ENCODE measurements around the gene UQCRH. TPM values are rescaled to one million over a fixed set of nuclear protein-coding genes. Genes with fewer than 3 reads are reported as not detected.

The UQCRH gene
- polyA plus RNA-seq, 1 of the 3 experiments (the other 2 are of a cell fraction): 971 TPM

GRCh38 chr1:46300673-46301405, 2.7 kb upstream of the UQCRH start:
- ChIA-PET CTCF (interaction anchor here (0.8 to 1.2 kb wide), 2 partner anchors 22 to 47 kb away, joined by 3 read pairs; no protein-coding TSS in a partner anchor), POLR2A (interaction anchor here (0.9 kb wide), 1 partner anchor 16 kb away, joined by 5 read pairs; no protein-coding TSS in a partner anchor)
- Histone ChIP-seq H3K4me1 (ENCODE audit: control insufficient read depth in 1 of 2, insufficient read depth in 2 of 2, low read depth in 1 of 2, low read length in 1 of 2) (peaks cover 10 to 11% of the 10 kb centered on the region in 2 experiments), H3K27me3 (ENCODE audit: insufficient read depth) (no peaks in the 10 kb centered on the region), H3K79me2 (ENCODE audit: insufficient read depth) (peaks cover 82% of the 10 kb centered on the region), H3K27ac (ENCODE audit: low read depth in 2 of 2, low read length in 1 of 2) (peak overlapping the region; percentile 93), H3K9ac (peak overlapping the region; percentile 98), H4K20me1 (ENCODE audit: insufficient read depth) (peaks cover 8% of the 10 kb centered on the region), H2AFZ (ENCODE audit: low read depth) (peak overlapping the region; percentile 42; the same call in 1 of the 2 replicates), H3K36me3 (replicated peaks in 1 of 2; ENCODE audit: control insufficient read depth in 1 of 2, insufficient read depth in 2 of 2, low read length in 1 of 2) (peaks cover 22 to 26% of the 10 kb centered on the region in 2 experiments), H3K4me3 (ENCODE audit: low read depth in 2 of 2, low read length in 1 of 2) (peak overlapping the region; percentile 66 to 89), H3F3A (replicated peaks; ENCODE audit: insufficient read depth) (peaks cover 10% of the 10 kb centered on the region), H3K9me2 (no peaks in the 10 kb centered on the region), H3K9me3 (no peaks in the 10 kb centered on the region), H3K4me2 (peak overlapping the region; percentile 95)
- DNase-seq: no peak
- 66% methylated on average over 6 of the region's 6 CpGs for WGBS (ENCODE audit: low lambda C conversion rate)
- TF ChIP-seq SIN3A (IDR thresholded peaks at IDR 0.05; ENCODE audit: borderline replicate concordance, low read depth, low read length): no peak
- no peak for TF ChIP-seq MEF2A (IDR thresholded peaks at IDR 0.05; ENCODE audit: borderline replicate concordance, low read depth)
- TF ChIP-seq EZH2phosphoT487 (IDR thresholded peaks at IDR 0.05; ENCODE audit: borderline replicate concordance, low read depth): no peak
- TF ChIP-seq GATA2 (CRISPR knock-in tag; IDR thresholded peaks at IDR 0.05): no peak
- TF ChIP-seq MXI1 (IDR thresholded peaks at IDR 0.05; ENCODE audit: low read depth, low read length): no peak
- no peak for TF ChIP-seq FOXJ3 (CRISPR knock-in tag; IDR thresholded peaks at IDR 0.05)
- no peak for TF ChIP-seq MAX (IDR thresholded peaks at IDR 0.05; ENCODE audit: low read depth)
- no peak for TF ChIP-seq USF2 (IDR thresholded peaks at IDR 0.05; ENCODE audit: borderline replicate concordance, low read depth, low read length)
- TF ChIP-seq NRF1 (IDR thresholded peaks at IDR 0.05; ENCODE audit: low read depth, low read length): no peak
- no peak for TF ChIP-seq POLR2AphosphoS5 (IDR thresholded peaks at IDR 0.05; ENCODE audit: low read depth, low read length)
- no peak for TF ChIP-seq FOSL2 (IDR thresholded peaks at IDR 0.05; ENCODE audit: borderline replicate concordance, low read depth)

GRCh38 chr1:46301406-46301807, 2.1 kb upstream of the UQCRH start:
- Histone ChIP-seq H3K4me2 (peak overlapping the region; percentile 95), H2AFZ (ENCODE audit: low read depth) (peak overlapping the region; percentile 42; the same call in 1 of the 2 replicates), H3K9me3 (no peaks in the 10 kb centered on the region), H4K20me1 (ENCODE audit: insufficient read depth) (peaks cover 14% of the 10 kb centered on the region), H3F3A (replicated peaks; ENCODE audit: insufficient read depth) (peaks cover 10% of the 10 kb centered on the region), H3K9ac (peak overlapping the region; percentile 98), H3K79me2 (ENCODE audit: insufficient read depth) (peaks cover 84% of the 10 kb centered on the region), H3K9me2 (no peaks in the 10 kb centered on the region), H3K27ac (ENCODE audit: low read depth in 2 of 2, low read length in 1 of 2) (peak overlapping the region; percentile 93), H3K27me3 (ENCODE audit: insufficient read depth) (no peaks in the 10 kb centered on the region), H3K4me1 (ENCODE audit: control insufficient read depth in 1 of 2, insufficient read depth in 2 of 2, low read depth in 1 of 2, low read length in 1 of 2) (peaks cover 11 to 14% of the 10 kb centered on the region in 2 experiments), H3K4me3 (ENCODE audit: low read depth in 2 of 2, low read length in 1 of 2) (peak overlapping the region; percentile 66 to 89), H3K36me3 (replicated peaks in 1 of 2; ENCODE audit: control insufficient read depth in 1 of 2, insufficient read depth in 2 of 2, low read length in 1 of 2) (peaks cover 18 to 28% of the 10 kb centered on the region in 2 experiments)
- POLR2A ChIA-PET: no interaction called here
- TF ChIP-seq MXI1 (IDR thresholded peaks at IDR 0.05; ENCODE audit: low read depth, low read length) (0 out of 2 replicates have a peak, but pooled peaks have one; percentile 24), FOXJ3 (CRISPR knock-in tag; IDR thresholded peaks at IDR 0.05) (no peak)
- WGBS (ENCODE audit: low lambda C conversion rate): 14% methylated on average over 17 of the region's 17 CpGs
- CTCF ChIA-PET: interaction anchor here (0.8 to 1.2 kb wide), 2 partner anchors 22 to 46 kb away, joined by 3 read pairs; no protein-coding TSS in a partner anchor
- no peak for DNase-seq

All from SK-N-SH (cell line).